SK-N-SH (cell line): ENCODE results near the gene NPHS1.

Experiments
- POLR2AphosphoS5 ChIP-seq: IDR thresholded peaks from 2 replicates; pipeline ENCODE4 v1.6.1; 2012; ENCODE audit warnings: low read depth, low read length
- SMC3 ChIP-seq: IDR thresholded peaks from 2 replicates; pipeline ENCODE4 v1.6.1; 2012; ENCODE audit warnings: low read depth, low read length, improper control_type of control experiment
- YY1 ChIP-seq: IDR thresholded peaks from 2 replicates; pipeline ENCODE4 v1.4.0; 2012; ENCODE audit warnings: low read depth, mild to moderate bottlenecking
- TF ChIP-seq, protein P1 (sequence below): fragments of 200-600 bp; sonication (generic); IDR thresholded peaks from 2 replicates; pipeline ENCODE4 v1.6.1; 2017; ENCODE audit warnings: antibody characterized with exemption, mild to moderate bottlenecking, moderate library complexity
- TF ChIP-seq, protein P2 (sequence below): IDR thresholded peaks from 2 replicates; pipeline ENCODE4 v1.4.0; 2012; ENCODE audit warnings: low read depth, borderline replicate concordance

DNA sequence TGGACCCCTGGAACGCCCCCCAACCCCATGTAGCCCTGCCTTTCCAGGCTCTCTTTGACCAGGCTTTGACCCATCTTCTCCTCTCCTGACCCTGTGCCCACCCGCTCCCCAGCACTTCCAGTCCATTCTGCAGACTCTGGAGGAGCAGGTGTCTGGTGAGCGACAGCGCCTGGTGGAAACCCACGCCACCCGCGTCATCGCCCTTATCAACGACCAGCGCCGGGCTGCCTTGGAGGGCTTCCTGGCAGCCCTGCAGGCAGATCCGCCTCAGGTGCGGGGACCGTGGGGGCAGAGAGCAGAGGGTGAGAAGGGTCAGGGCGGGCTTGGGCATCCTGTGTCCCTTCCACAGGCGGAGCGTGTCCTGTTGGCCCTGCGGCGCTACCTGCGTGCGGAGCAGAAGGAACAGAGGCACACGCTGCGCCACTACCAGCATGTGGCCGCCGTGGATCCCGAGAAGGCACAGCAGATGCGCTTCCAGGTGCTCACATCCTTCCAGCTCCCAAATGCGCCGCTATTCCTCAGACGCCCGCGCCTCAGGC lies 22.2 kb upstream of the NPHS1 start:
- TF ChIP-seq SMC3 (no peak), POLR2AphosphoS5 (no peak), YY1 (no peak)
- TF ChIP-seq, protein P1, sequence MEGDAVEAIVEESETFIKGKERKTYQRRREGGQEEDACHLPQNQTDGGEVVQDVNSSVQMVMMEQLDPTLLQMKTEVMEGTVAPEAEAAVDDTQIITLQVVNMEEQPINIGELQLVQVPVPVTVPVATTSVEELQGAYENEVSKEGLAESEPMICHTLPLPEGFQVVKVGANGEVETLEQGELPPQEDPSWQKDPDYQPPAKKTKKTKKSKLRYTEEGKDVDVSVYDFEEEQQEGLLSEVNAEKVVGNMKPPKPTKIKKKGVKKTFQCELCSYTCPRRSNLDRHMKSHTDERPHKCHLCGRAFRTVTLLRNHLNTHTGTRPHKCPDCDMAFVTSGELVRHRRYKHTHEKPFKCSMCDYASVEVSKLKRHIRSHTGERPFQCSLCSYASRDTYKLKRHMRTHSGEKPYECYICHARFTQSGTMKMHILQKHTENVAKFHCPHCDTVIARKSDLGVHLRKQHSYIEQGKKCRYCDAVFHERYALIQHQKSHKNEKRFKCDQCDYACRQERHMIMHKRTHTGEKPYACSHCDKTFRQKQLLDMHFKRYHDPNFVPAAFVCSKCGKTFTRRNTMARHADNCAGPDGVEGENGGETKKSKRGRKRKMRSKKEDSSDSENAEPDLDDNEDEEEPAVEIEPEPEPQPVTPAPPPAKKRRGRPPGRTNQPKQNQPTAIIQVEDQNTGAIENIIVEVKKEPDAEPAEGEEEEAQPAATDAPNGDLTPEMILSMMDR = no peak
- TF ChIP-seq, protein P2, sequence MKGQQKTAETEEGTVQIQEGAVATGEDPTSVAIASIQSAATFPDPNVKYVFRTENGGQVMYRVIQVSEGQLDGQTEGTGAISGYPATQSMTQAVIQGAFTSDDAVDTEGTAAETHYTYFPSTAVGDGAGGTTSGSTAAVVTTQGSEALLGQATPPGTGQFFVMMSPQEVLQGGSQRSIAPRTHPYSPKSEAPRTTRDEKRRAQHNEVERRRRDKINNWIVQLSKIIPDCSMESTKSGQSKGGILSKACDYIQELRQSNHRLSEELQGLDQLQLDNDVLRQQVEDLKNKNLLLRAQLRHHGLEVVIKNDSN = no peak
